Measurements from ENCODE around the gene IGF2BP1.

Gene IGF2BP1

DNA sequence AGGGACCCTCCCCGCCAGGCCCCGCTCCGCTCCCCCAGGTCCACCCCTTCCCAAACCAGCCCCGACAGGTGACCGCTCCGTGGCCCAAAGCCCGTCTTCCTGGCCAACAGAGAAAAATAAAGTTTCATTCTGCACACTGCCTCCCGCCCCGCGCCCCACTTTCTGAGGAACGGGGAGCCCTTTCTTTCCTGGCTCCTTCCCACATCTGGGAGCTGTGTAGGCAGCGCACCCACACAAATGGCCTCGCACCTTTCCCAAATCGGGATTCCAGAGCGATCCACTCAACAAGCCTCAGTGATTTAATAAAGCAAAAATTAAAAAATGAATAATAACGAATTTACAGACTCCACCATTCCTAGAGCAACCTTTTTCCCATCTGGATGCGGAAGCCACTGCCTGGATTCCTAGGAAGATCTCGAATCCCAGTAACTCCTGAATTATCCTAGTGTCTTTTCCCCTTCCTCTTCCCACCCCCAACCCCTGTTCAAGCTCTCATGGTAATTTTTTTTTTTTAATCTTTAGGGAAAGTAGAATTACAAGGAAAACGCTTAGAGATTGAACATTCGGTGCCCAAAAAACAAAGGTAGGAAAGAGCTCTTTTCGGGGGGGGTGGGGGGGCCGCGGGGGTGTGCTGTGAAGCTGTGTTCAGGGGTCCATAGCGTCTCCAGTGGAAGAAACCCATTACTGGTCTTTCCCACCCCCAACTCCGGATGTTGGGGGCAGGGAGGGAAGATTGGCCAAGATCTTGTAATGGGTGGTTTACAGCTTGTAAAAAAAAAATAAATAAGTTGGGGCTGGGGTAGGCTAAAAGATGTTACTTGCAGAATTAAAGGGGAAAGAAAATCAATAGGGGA, 1.6 kb downstream of the IGF2BP1 start:
- Histone ChIP-seq H3K4me1 (ENCODE audit: low read length) (peaks cover 47% of the 10 kb centered on the region), H3K4me3 (ENCODE audit: low read length) (peak overlapping the region; percentile 96), H4K20me1 (ENCODE audit: insufficient read depth, low read length) (peaks cover 10% of the 10 kb centered on the region; the same call in 1 of the 2 replicates), H3K27ac (ENCODE audit: low read length) (0 out of 2 replicates have a peak overlapping the region, but pooled peaks have one; percentile 76), H3K4me2 (ENCODE audit: low read length) (peak overlapping the region; percentile 83), H3K9me3 (ENCODE audit: insufficient read depth, low read length) (no peaks in the 10 kb centered on the region), H3K9ac (ENCODE audit: low read length) (peak overlapping the region; percentile 99), H3K79me2 (ENCODE audit: low read length) (peaks cover 64% of the 10 kb centered on the region), H3K27me3 (ENCODE audit: low read depth, low read length) (peaks cover 7% of the 10 kb centered on the region), H3K36me3 (replicated peaks; ENCODE audit: low read depth, low read length) (peaks cover 5% of the 10 kb centered on the region), H2AFZ (ENCODE audit: low read depth, low read length) (no peak overlapping the region)
- TF ChIP-seq, protein P1, sequence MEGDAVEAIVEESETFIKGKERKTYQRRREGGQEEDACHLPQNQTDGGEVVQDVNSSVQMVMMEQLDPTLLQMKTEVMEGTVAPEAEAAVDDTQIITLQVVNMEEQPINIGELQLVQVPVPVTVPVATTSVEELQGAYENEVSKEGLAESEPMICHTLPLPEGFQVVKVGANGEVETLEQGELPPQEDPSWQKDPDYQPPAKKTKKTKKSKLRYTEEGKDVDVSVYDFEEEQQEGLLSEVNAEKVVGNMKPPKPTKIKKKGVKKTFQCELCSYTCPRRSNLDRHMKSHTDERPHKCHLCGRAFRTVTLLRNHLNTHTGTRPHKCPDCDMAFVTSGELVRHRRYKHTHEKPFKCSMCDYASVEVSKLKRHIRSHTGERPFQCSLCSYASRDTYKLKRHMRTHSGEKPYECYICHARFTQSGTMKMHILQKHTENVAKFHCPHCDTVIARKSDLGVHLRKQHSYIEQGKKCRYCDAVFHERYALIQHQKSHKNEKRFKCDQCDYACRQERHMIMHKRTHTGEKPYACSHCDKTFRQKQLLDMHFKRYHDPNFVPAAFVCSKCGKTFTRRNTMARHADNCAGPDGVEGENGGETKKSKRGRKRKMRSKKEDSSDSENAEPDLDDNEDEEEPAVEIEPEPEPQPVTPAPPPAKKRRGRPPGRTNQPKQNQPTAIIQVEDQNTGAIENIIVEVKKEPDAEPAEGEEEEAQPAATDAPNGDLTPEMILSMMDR (IDR thresholded peaks at IDR 0.05; ENCODE audit: low read depth, low read length): no peak
- TF ChIP-seq EZH2phosphoT487 (IDR thresholded peaks at IDR 0.05; ENCODE audit: low read depth): no peak

GRCh38 chr17:49000943-49001342, 3.8 kb downstream of the IGF2BP1 start:
- Histone ChIP-seq H4K20me1 (ENCODE audit: insufficient read depth, low read length) (peaks cover 29% of the 10 kb centered on the region), H3K27me3 (ENCODE audit: low read depth, low read length) (0 out of 2 replicates have a peak, but pooled peaks cover 3% of the 10 kb centered on the region), H3K79me2 (ENCODE audit: low read length) (peaks cover 86% of the 10 kb centered on the region), H3K4me1 (ENCODE audit: low read length) (peaks cover 47% of the 10 kb centered on the region), H3K4me3 (ENCODE audit: low read length) (peak overlapping the region; percentile 96), H2AFZ (ENCODE audit: low read depth, low read length) (no peak overlapping the region), H3K9me3 (ENCODE audit: insufficient read depth, low read length) (no peaks in the 10 kb centered on the region), H3K9ac (ENCODE audit: low read length) (peak overlapping the region; percentile 15; the same call in 1 of the 2 replicates), H3K4me2 (ENCODE audit: low read length) (peak overlapping the region; percentile 83), H3K27ac (ENCODE audit: low read length) (no peak overlapping the region), H3K36me3 (replicated peaks; ENCODE audit: low read depth, low read length) (peaks cover 22% of the 10 kb centered on the region)
- TF ChIP-seq, protein P1 (IDR thresholded peaks at IDR 0.05; ENCODE audit: low read depth, low read length): no peak
- no peak for TF ChIP-seq EZH2phosphoT487 (IDR thresholded peaks at IDR 0.05; ENCODE audit: low read depth)

DNA sequence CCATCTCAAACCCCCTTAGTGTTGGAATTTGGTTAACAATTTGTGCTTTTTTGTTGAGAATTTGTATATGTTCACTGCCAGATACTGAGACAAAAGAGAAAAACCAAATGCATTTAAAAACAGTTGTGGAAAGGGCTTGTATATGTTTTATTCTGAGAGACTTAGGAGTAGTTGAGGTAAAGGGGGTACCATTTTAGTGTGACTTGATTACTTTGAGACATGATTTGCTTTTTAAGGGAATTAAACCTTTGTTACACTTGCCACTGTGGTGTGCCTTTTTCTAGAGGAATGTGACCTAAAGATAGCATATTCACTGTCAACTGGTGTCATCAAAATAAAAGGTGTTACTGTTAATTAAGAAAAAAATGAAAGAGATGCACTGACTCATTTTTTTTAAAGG, 4.5 kb downstream of the IGF2BP1 start:
- Histone ChIP-seq H3K4me1 (ENCODE audit: low read length) (peaks cover 47% of the 10 kb centered on the region), H3K36me3 (replicated peaks; ENCODE audit: low read depth, low read length) (peaks cover 25% of the 10 kb centered on the region), H2AFZ (ENCODE audit: low read depth, low read length) (no peak overlapping the region), H3K27ac (ENCODE audit: low read length) (no peak overlapping the region), H3K79me2 (ENCODE audit: low read length) (peaks cover 93% of the 10 kb centered on the region), H3K9me3 (ENCODE audit: insufficient read depth, low read length) (no peaks in the 10 kb centered on the region), H4K20me1 (ENCODE audit: insufficient read depth, low read length) (peaks cover 36% of the 10 kb centered on the region), H3K27me3 (ENCODE audit: low read depth, low read length) (no peaks in the 10 kb centered on the region), H3K4me2 (ENCODE audit: low read length) (peak overlapping the region; percentile 83), H3K4me3 (ENCODE audit: low read length) (peak overlapping the region; percentile 16; the same call in 1 of the 2 replicates), H3K9ac (ENCODE audit: low read length) (no peak overlapping the region)
- TF ChIP-seq EZH2phosphoT487 (IDR thresholded peaks at IDR 0.05; ENCODE audit: low read depth): no peak
- TF ChIP-seq, protein P1 (IDR thresholded peaks at IDR 0.05; ENCODE audit: low read depth, low read length): no peak

DNA sequence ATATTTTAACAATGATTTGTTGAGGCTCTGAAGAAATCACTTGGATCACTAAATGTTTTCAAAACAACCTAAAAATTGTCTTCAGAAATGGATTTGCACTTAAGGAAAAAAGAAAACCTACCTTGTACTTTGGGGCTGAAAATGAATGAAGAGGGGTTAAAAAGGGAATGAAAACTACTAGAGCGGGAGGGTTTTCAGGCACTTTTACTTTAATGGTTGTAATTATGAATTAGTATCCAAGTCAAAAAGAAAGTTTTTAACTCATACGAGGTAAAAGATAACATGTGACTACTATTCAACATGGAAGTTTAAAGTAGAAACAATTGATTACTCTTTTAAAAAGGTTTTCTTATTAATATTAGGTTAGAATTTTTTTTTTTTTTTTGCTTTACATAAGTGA, 5.1 kb downstream of the IGF2BP1 start:
- H4K20me1 ChIP-seq (ENCODE audit: insufficient read depth, low read length): peaks cover 43% of the 10 kb centered on the region
- no peak overlapping the region for H3K4me3 ChIP-seq (ENCODE audit: low read length)
- peaks cover 47% of the 10 kb centered on the region for H3K4me1 ChIP-seq (ENCODE audit: low read length)
- H3K27me3 ChIP-seq (ENCODE audit: low read depth, low read length): no peaks in the 10 kb centered on the region
- H3K9me3 ChIP-seq (ENCODE audit: insufficient read depth, low read length): no peaks in the 10 kb centered on the region
- H3K9ac ChIP-seq (ENCODE audit: low read length): no peak overlapping the region
- peaks cover 32% of the 10 kb centered on the region for H3K36me3 ChIP-seq (replicated peaks; ENCODE audit: low read depth, low read length)
- H3K27ac ChIP-seq (ENCODE audit: low read length): no peak overlapping the region
- TF ChIP-seq, protein P1 (IDR thresholded peaks at IDR 0.05; ENCODE audit: low read depth, low read length): no peak
- no peak for TF ChIP-seq EZH2phosphoT487 (IDR thresholded peaks at IDR 0.05; ENCODE audit: low read depth)
- H2AFZ ChIP-seq (ENCODE audit: low read depth, low read length): no peak overlapping the region
- peaks cover 100% of the 10 kb centered on the region for H3K79me2 ChIP-seq (ENCODE audit: low read length)
- H3K4me2 ChIP-seq (ENCODE audit: low read length): peak overlapping the region; percentile 83
